Measurements from ENCODE around the gene ATF7IP.

DNA sequence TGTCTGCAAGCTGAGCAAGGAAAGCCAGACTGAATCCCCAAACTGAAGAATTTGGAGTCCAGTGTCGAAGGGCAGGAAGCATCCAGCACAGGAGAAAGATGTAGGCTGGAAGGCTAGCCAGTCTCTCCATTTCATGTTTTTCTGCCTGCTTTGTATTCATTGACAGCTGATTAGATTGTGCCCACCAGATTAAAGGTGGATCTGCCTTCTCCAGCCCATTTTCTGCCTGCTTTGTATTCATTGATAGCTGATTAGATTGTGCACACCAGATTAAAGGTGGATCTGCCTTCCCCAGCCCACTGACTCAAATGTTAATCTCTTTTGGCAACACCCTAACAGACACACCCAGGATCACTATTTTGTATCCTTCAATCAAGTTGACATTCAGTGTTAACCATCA lies 116.9 kb downstream of the ATF7IP start:
- TF ChIP-seq POLR2AphosphoS5 (IDR thresholded peaks at IDR 0.05; ENCODE audit: low read depth, low read length) (no peak), TAF1 (IDR thresholded peaks at IDR 0.05; ENCODE audit: borderline replicate concordance, insufficient read depth, low read length) (no peak), SIN3A (IDR thresholded peaks at IDR 0.05; ENCODE audit: borderline replicate concordance, insufficient read depth, low read length) (no peak)
